GM10248 (cell line): ENCODE measurements around the gene ZMYM1.
"Not testable (repeated sequence)": the region's sequence is repeated elsewhere in the genome, so short reads cannot be mapped to it uniquely, and the experiment has no call there.

Experiments
- CTCF ChIA-PET: fragments of 300-600 bp; sonication (Branson Sonifier 250); formaldehyde crosslinking; extraction: SDS; loops from one replicate; lab custom pipeline; 2021; ENCODE audit warnings: antibody characterized with exemption; lab: Yijun Ruan, JAX
- POLR2A ChIA-PET: fragments of 350-650 bp; sonication (Branson Sonifier 250); formaldehyde crosslinking; extraction: SDS; loops from one replicate; lab custom pipeline; 2020; ENCODE audit warnings: antibody characterized with exemption; lab: Yijun Ruan, JAX
- DNase-seq: peaks from one replicate; pipeline ENCODE4 v3.0.0; 2012; ENCODE audit errors: extremely low spot score
- TF ChIP-seq, protein P1 (sequence below): IDR thresholded peaks from 2 replicates; pipeline ENCODE4 v1.5.1; 2012; ENCODE audit warnings: mild to moderate bottlenecking, low read depth; ENCODE audit errors: extremely low read depth, missing control alignments, control extremely low read depth

ZMYM1 gene

GRCh38 chr1:35064265-35064664 is 14.9 kb upstream of the ZMYM1 start:
- CTCF ChIA-PET, result interaction anchor here (1.2 kb wide), 1 partner anchor 15 kb away, joined by 3 read pairs; the partner anchor contains the start of gene ZMYM1

GRCh38 chr1:35069746-35070145 is 9.4 kb upstream of the ZMYM1 start:
- DNase-seq, result no peak
- POLR2A ChIA-PET, result no interaction called here
- CTCF ChIA-PET, result no interaction called here
- TF ChIP-seq, protein P1, sequence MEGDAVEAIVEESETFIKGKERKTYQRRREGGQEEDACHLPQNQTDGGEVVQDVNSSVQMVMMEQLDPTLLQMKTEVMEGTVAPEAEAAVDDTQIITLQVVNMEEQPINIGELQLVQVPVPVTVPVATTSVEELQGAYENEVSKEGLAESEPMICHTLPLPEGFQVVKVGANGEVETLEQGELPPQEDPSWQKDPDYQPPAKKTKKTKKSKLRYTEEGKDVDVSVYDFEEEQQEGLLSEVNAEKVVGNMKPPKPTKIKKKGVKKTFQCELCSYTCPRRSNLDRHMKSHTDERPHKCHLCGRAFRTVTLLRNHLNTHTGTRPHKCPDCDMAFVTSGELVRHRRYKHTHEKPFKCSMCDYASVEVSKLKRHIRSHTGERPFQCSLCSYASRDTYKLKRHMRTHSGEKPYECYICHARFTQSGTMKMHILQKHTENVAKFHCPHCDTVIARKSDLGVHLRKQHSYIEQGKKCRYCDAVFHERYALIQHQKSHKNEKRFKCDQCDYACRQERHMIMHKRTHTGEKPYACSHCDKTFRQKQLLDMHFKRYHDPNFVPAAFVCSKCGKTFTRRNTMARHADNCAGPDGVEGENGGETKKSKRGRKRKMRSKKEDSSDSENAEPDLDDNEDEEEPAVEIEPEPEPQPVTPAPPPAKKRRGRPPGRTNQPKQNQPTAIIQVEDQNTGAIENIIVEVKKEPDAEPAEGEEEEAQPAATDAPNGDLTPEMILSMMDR, result no peak

More at GRCh38 chr1:35064265-35064664, 14.9 kb upstream of the ZMYM1 start:
- TF ChIP-seq, protein P1, result no peak
- POLR2A ChIA-PET, result no interaction called here
- DNase-seq, result no peak

DNA sequence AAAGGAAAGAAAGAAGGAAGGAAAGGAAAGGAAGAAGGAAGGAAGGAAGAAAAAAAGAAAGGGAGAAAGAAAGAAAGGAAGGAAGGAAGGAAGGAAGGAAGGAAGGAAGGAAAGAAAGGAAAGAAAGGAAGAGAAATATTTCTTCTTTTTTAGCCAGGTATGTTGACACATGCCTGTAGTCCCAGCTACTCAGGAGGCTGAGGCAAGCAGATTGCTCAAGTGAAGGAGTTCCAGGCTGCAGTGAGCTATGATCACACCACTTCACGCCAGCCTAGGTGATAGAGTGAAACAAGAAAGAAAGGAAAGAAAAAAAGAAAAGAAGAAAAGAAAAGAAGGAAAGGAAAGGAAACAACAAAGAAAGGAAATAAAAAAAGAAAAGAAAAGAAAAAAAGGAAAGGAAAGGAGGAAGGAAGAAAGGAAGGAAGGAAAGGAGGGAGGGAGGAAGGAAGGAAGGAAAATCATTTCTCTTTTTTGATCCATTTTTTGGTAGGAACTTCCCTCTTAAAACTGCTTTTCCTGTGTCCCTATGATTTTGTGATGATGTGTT is 5.8 kb upstream of the ZMYM1 start:
- no peak for DNase-seq
- TF ChIP-seq, protein P1, result no peak
- ChIA-PET CTCF (no interaction called here), POLR2A (no interaction called here)

DNA sequence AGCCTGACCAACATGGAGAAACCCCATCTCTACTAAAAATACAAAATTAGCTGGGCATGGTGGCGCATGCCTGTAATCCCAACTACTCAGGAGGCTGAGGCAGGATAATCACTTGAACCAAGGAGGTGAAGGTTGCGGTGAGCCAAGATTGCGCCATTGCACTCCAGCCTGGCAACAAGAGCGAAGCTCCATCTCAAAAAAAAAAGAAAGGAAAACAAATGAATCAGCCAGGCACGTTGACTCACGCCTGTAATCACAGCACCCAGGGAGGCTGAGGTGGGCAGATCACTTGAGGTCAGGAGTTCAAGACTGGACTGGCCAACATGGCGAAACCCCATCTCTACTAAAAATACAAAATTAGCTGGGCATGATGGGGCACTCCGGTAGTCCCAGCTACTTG is 2.8 kb upstream of the ZMYM1 start:
- CTCF ChIA-PET, DNase-seq, POLR2A ChIA-PET: not testable (repeated sequence)

- no peak for DNase-seq
- POLR2A ChIA-PET, result interaction anchor here (1.3 kb wide), 1 partner anchor 95 kb away, joined by 3 read pairs; the partner anchor contains the start of gene TMEM35B
Observed at GRCh38 chr1:35080171-35080854, 1.1 kb downstream of the ZMYM1 start.

GRCh38 chr1:35085421-35085820 is 6.2 kb downstream of the ZMYM1 start:
- TF ChIP-seq, protein P1, result no peak
- no peak for DNase-seq
- POLR2A ChIA-PET, result no interaction called here
- CTCF ChIA-PET, result interaction anchor here (1.1 kb wide), 1 partner anchor 18 kb away, joined by 3 read pairs; no protein-coding TSS in a partner anchor

More at GRCh38 chr1:35080171-35080854, 1.1 kb downstream of the ZMYM1 start:
- CTCF ChIA-PET, result interaction anchor here (1.3 kb wide), 1 partner anchor 34 kb away, joined by 3 read pairs; no protein-coding TSS in a partner anchor
- TF ChIP-seq, protein P1, result no peak

- CTCF ChIA-PET, result interaction anchor here (0.5 to 1.0 kb wide), 2 partner anchors 22 to 276 kb away, joined by 3 to 4 read pairs; no protein-coding TSS in a partner anchor
Observed at GRCh38 chr1:35097224-35097623, 18.0 kb downstream of the ZMYM1 start.

More at GRCh38 chr1:35097224-35097623, 18.0 kb downstream of the ZMYM1 start:
- POLR2A ChIA-PET, result no interaction called here
- DNase-seq, result no peak
- TF ChIP-seq, protein P1, result no peak
